Measurements from ENCODE around the gene COX20. TPM values are rescaled to one million over a fixed set of nuclear protein-coding genes. Genes with fewer than 3 reads are reported as not detected.

COX20 gene
- 28.8 and 33.6 TPM in 2 replicates for total RNA-seq (2021; fragmentation: NEBNext Ultra II Directional; extraction: Animal tissue kit (Norgen Biotek cat#: 25700))
- 11.7 and 17.5 TPM in 2 replicates for polyA plus RNA-seq (2011; rRNA removed)
- polyA plus RNA-seq (2011; cell fraction: cytosol; rRNA removed) = 33.1 TPM
- polyA plus RNA-seq (2011; cell fraction: nucleus; rRNA removed) = 6.2 TPM
- 18.0 to 39.2 TPM (median 20.0 TPM) in 4 replicates for polyA plus RNA-seq (2012, experiment 1 of 2)
- 6.5 TPM for polyA plus RNA-seq (2012, experiment 2 of 2)
- 42.7 TPM for polyA plus RNA-seq (2013, experiment 1 of 2)
- polyA plus RNA-seq (2013, experiment 2 of 2) = 43.3 TPM
- polyA minus RNA-seq (2011; rRNA and poly(A)+ RNA removed) = 6.9 and 7.0 TPM in 2 replicates
- 4.6 TPM for polyA minus RNA-seq (2011; cell fraction: cytosol; rRNA and poly(A)+ RNA removed)
- 26.7 TPM for polyA minus RNA-seq (2011; cell fraction: nucleus; rRNA and poly(A)+ RNA removed)
- long read RNA-seq, experiment 1, transcript COX20-203 (4 exons, 2,631 nt) = major isoform, 46 of 77 reads
- long read RNA-seq, experiment 1, transcript COX20-202 (3 exons, 1,005 nt) = minor isoform, 10 of 77 reads
- long read RNA-seq, experiment 1, partial matches to known transcripts = 1 of 77 reads
- long read RNA-seq, experiment 1, other reads (novel, unspliced or antisense) = 16 of 77 reads
- long read RNA-seq, experiment 2, transcript COX20-203 (4 exons, 2,631 nt) = major isoform, 18 of 23 reads
- long read RNA-seq, experiment 2, partial matches to known transcripts = 0 of 23 reads
- long read RNA-seq, experiment 2, other reads (novel, unspliced or antisense) = 2 of 23 reads

GRCh38 chr1:244835276-244836134 lies at the start of gene COX20:
Gene COX20, plus strand, starts transcription at chr1:244835658. Its CDS starts 57 bp downstream, at chr1:244835715.
- DNase-seq (ENCODE audit: low read depth in 1 of 2, low spot score in 2 of 2) (peak; percentile 70 to 94), FAIRE-seq (no peak)
- H3K79me1 ChIP-seq (ENCODE audit: low read depth, low read length) = no peaks in the 10 kb centered on the region; the same call in 1 of the 2 replicates
- peak within 1 kb of the TSS; percentile 99 for H2BK5ac ChIP-seq (ENCODE audit: low read depth, low read length)
- H3K23me2 ChIP-seq (ENCODE audit: low read depth, low read length) = peaks cover 6% of the 10 kb centered on the region
- H2BK15ac ChIP-seq (ENCODE audit: low read length) = peak within 1 kb of the TSS; percentile 90
- H3K27ac ChIP-seq (ENCODE audit: low read depth, low read length) = peak within 1 kb of the TSS; percentile 100
- no peak within 1 kb of the TSS for H2BK20ac ChIP-seq (ENCODE audit: low read length)
- H4K8ac ChIP-seq (ENCODE audit: extremely low read depth, insufficient read depth, low read length) = peak within 1 kb of the TSS; percentile 100
- H3K14ac ChIP-seq (ENCODE audit: insufficient read length) = no peak within 1 kb of the TSS
- H3K23ac ChIP-seq (ENCODE audit: insufficient read length) = no peak within 1 kb of the TSS
- peak within 1 kb of the TSS; percentile 97 for H3K4ac ChIP-seq (replicated peaks; ENCODE audit: insufficient read length, low read depth, low read length)
- peak within 1 kb of the TSS; percentile 100 for H3K18ac ChIP-seq (ENCODE audit: extremely low read depth, low read length)
- H3K27me3 ChIP-seq (replicated peaks in 1 of 4; ENCODE audit: control insufficient read depth in 3 of 4, extremely low read depth in 1 of 4, insufficient read depth in 3 of 4, low read length in 3 of 4) = no peaks in the 10 kb centered on the region
- peaks cover 0 to 6% of the 10 kb centered on the region in 2 experiments for H4K20me1 ChIP-seq (replicated peaks in 1 of 2; ENCODE audit: control insufficient read depth in 1 of 2, insufficient read depth in 2 of 2, low read length in 2 of 2)
- peaks cover 0 to 3% (median under 1%) of the 10 kb centered on the region in 4 experiments; a peak in 4 of 7 replicates for H3K4me1 ChIP-seq (replicated peaks in 1 of 4; ENCODE audit: control insufficient read depth in 3 of 4, insufficient read depth in 4 of 4, low read length in 3 of 4)
- peaks cover 0 to 44% of the 10 kb centered on the region in 2 experiments; a peak in 3 of 4 replicates for H3K79me2 ChIP-seq (ENCODE audit: control insufficient read depth in 1 of 2, insufficient read depth in 2 of 2, low read length in 2 of 2)
- H3K4me2 ChIP-seq (ENCODE audit: insufficient read depth in 1 of 2, low read depth in 2 of 2, low read length in 2 of 2) = peak within 1 kb of the TSS; percentile 82 to 98
- peak within 1 kb of the TSS; percentile 100 for H4K91ac ChIP-seq (replicated peaks; ENCODE audit: insufficient read length, low read length)
- no peaks in the 10 kb centered on the region for H3K9me3 ChIP-seq (ENCODE audit: insufficient read depth in 2 of 2, low read depth in 1 of 2, low read length in 1 of 2)
- H2AFZ ChIP-seq (ENCODE audit: low read length) = peak within 1 kb of the TSS; percentile 26; the same call in 1 of the 2 replicates
- H2AK5ac ChIP-seq (ENCODE audit: low read depth, low read length) = peak within 1 kb of the TSS; percentile 61; the same call in 1 of the 2 replicates
- 2% methylated on average over 36 of the region's 77 CpGs; no CpG with 5 or more reads in 1 of the 2 experiments for WGBS, 2 experiments (ENCODE audit: extremely low coverage in 1 of 2, insufficient coverage in 1 of 2, insufficient read length in 1 of 2, insufficient replicate concordance in 2 of 2, low coverage in 1 of 2, low lambda C conversion rate in 2 of 2, missing lambda C conversion rate in 1 of 2)
- peak within 1 kb of the TSS; percentile 97 for H2BK12ac ChIP-seq (ENCODE audit: low read depth, low read length)
- ChIA-PET CTCF (ENCODE audit: partially characterized antibody) (interaction anchor here (0.6 to 1.3 kb wide), 4 partner anchors 26 to 34 kb away, joined by 3 to 5 read pairs (median 3); no protein-coding TSS in a partner anchor), POLR2A (ENCODE audit: partially characterized antibody) (interaction anchor here (0.5 to 18.5 kb wide), 28 partner anchors 11 to 673 kb away, joined by 3 to 677 read pairs (median 4); partner anchors contain the start of genes CATSPERE and HNRNPU)
- H3K9ac ChIP-seq (replicated peaks in 1 of 4; ENCODE audit: extremely low read depth in 1 of 4, low read depth in 3 of 4, low read length in 3 of 4) = peak within 1 kb of the TSS; percentile 95 to 99 (median 98)
- peak within 1 kb of the TSS; percentile 99 for H4K5ac ChIP-seq (ENCODE audit: insufficient read length, low read depth, low read length)
- peaks cover 0 to 12% (median 0%) of the 10 kb centered on the region in 4 experiments; a peak in 2 of 8 replicates for H3K36me3 ChIP-seq (ENCODE audit: control insufficient read depth in 2 of 4, insufficient read depth in 4 of 4, low read length in 3 of 4)
- peak within 1 kb of the TSS; percentile 75 to 87 (median 81) for H3K4me3 ChIP-seq (ENCODE audit: extremely low read depth in 1 of 4, insufficient read depth in 2 of 4, low read depth in 3 of 4, low read length in 4 of 4)
- peak within 1 kb of the TSS; percentile 99 for H2BK120ac ChIP-seq (replicated peaks; ENCODE audit: low read depth, low read length)
- H3K56ac ChIP-seq (replicated peaks; ENCODE audit: insufficient read length, low read depth, low read length) = peak within 1 kb of the TSS; percentile 98
- TF ChIP-seq RAD21 (IDR thresholded peaks at IDR 0.05 in 1 of 2, conservative IDR thresholded peaks at IDR 0.05 in 1 of 2; ENCODE audit: low read depth in 2 of 2, low read length in 2 of 2) = peak in 1 of 2 experiments; percentile 12; a peak in 1 of 4 replicates
- peak; percentile 36 for TF ChIP-seq KDM4A (IDR thresholded peaks at IDR 0.05; ENCODE audit: low read depth, low read length, severe bottlenecking)
- TF ChIP-seq CBX8 (IDR thresholded peaks at IDR 0.05; ENCODE audit: borderline replicate concordance, low read depth, low read length) = no peak
- TF ChIP-seq POLR2A (IDR thresholded peaks at IDR 0.05; ENCODE audit: control extremely low read depth in 1 of 2, low read depth in 2 of 2, low read length in 2 of 2) = peak; percentile 66 to 94
- TF ChIP-seq E2F6 (IDR thresholded peaks at IDR 0.05) = peak; percentile 26; the same call in 1 of the 2 replicates
- TF ChIP-seq TBP (IDR thresholded peaks at IDR 0.05; ENCODE audit: low read depth, low read length) = peak; percentile 53

All from H1 (cell line).